Coronary artery (tissue), 2 donors: ENCODE measurements around the gene RBMS1.

Source experiments
- DNase-seq: peaks from one replicate; pipeline ENCODE4 v3.0.0-alpha.2; 2017; ENCODE audit warnings: low spot score
- H3K27ac ChIP-seq, 2 donors: fragments of 200-600 bp; sonication (generic); one replicate each; pipeline ENCODE4 v1.5.1; 2016 to 2019
- H3K4me3 ChIP-seq: fragments of 200-600 bp; sonication (generic); 2 replicates; pipeline ENCODE4 v1.5.1; 2016; ENCODE audit warnings: mild to moderate bottlenecking, moderate library complexity
- TF ChIP-seq, protein P1 (sequence below): fragments of 200-600 bp; sonication (generic); IDR thresholded peaks from one replicate; pipeline ENCODE4 v1.5.1; 2019; ENCODE audit warnings: antibody characterized with exemption

The RBMS1 gene

DNA sequence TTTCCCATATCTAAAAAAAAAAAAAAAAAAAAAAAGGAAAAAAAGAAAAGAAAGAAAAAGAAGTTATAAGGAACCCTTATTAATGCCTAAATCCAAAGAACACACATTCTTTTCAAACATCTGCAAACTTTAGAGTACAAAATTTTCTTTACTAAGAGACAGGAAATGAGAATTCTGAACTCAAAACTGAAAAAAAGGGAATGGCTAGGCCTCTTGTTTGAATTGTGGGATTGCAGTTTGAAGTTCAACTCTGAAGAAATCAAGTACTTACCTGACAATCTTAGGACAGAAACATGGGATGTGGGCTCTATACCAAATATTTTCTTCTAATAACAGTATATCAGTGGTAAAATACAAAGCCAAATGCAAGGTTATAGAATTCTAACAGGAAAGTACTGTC is 175.4 kb downstream of the RBMS1 start:
- no peak overlapping the region for H3K27ac ChIP-seq

DNA sequence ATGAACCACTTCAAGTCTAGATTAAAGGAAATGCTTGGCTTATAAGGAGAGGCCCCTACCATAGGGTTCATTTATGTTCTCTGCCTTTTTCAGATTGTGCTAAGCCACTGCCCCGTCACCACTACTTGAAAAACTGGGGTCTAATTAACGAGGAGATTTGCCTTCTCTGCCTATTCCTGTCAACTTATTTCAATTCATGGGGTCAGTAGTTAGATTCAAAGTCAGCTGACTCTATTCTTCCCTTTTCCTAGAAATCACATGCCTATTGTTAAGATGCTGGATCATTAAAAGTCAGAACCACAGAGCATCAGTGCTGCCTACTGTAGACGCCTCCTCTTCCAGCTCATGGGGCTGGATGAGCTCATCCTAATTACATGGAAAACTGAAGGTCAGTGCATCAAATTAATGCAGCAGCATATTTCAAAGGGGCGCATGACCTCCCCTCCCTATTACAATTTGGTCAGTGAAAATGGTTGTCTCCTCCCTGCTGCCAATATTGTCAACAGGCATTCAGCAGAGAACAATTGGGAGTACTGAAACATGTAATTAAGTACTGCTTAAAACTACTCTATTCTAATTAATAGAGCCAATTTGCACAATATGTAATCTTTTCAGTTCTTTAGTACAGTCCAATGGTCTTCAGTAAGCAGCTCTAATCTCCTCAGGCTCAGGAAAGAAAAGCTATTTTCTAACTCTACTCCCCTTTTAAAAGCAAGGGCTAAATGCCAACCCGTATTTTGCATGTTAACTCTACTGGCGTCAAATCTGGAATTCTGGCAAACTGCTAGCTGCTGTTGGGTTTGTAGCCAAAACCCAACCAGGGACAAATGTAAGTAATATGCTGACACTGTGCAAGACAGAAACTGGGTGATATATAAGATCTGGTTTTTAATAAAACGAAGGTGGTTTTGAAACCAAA is 176.2 kb downstream of the RBMS1 start:
- no peak for DNase-seq
- no peak overlapping the region for H3K4me3 ChIP-seq
- H3K27ac ChIP-seq, result peak overlapping the region in 1 of 2 donors; percentile 50
- TF ChIP-seq, protein P1, sequence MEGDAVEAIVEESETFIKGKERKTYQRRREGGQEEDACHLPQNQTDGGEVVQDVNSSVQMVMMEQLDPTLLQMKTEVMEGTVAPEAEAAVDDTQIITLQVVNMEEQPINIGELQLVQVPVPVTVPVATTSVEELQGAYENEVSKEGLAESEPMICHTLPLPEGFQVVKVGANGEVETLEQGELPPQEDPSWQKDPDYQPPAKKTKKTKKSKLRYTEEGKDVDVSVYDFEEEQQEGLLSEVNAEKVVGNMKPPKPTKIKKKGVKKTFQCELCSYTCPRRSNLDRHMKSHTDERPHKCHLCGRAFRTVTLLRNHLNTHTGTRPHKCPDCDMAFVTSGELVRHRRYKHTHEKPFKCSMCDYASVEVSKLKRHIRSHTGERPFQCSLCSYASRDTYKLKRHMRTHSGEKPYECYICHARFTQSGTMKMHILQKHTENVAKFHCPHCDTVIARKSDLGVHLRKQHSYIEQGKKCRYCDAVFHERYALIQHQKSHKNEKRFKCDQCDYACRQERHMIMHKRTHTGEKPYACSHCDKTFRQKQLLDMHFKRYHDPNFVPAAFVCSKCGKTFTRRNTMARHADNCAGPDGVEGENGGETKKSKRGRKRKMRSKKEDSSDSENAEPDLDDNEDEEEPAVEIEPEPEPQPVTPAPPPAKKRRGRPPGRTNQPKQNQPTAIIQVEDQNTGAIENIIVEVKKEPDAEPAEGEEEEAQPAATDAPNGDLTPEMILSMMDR, result no peak

More for the DNA sequence above, 175.4 kb downstream of the RBMS1 start:
- no peak overlapping the region for H3K4me3 ChIP-seq
- no peak for DNase-seq
- TF ChIP-seq, protein P1, result no peak

DNA sequence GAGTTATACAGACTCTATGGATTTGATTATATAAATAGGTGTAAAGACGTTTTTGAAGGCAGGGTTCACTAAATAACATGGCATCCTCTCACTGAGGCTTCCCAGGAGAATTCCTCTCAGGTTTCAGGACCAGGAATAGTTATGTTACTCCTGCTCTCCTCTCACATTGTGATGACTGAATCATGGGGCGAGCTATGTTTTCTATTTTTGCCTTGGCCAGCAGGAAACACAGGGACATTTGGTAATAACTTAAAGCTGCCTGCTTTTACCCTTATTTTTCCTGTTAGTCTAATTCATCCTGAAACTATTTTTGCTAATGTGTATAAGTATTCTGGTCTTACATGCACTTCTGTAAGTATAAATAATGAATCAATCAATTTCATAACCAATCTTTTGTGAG is 178.3 kb downstream of the RBMS1 start:
- Histone ChIP-seq H3K4me3 (no peak overlapping the region), H3K27ac (no peak overlapping the region)
- TF ChIP-seq, protein P1, result no peak
- DNase-seq, result no peak

DNA sequence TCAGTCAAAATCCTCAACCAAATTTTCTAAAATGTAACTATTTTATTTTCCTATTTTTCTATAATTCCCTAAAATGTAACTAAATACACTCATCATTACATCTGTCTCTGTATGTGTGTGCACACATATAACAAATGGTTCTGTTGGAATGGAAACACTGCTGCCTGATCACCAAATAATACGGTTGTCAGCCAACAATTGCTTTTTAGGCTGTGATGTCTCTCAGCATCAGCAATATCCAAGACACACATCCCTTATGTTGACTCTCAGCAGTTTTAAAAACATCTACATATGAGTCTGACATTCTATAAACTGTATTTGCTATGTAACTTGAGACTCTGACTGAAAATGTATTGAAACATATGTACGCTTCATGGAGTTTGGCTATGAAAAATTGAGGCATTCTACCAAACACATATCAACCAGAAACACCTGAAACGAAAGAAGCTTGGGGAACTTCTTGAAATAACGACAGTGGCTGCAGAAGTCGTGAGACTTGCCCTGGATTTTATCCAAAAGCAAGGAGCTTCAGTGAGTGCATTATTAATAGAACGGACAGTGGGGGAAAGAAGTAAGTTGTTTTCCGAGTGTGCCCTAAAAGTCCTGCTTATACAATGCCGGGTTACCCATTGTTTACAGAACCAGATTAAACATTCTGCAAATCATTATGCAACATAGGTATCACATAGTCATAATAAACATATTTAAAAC is 183.3 kb downstream of the RBMS1 start:
- TF ChIP-seq, protein P1, result no peak
- Histone ChIP-seq H3K4me3 (no peak overlapping the region), H3K27ac (no peak overlapping the region)
- DNase-seq, result no peak

DNA sequence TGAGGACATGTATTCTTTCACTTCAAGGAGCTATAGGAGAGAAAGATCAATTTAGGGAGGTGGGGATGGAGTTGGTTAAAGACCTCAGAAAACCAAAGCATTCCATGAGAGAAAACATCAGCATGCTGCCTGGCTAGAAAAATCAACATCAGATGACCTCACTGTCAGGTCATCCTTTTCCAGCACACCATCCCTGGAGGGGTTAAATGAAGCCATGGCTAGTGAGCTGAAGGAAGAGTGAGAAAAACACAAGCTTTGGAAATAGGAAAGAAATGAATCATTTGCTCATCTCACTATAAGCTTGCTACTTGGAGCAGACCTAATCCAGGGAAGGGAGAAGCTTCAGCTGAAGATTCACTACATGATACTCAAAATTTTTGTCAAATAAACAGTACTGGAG is 184.0 kb downstream of the RBMS1 start:
- H3K27ac ChIP-seq, result peak overlapping the region in 1 of 2 donors; percentile 3

DNA sequence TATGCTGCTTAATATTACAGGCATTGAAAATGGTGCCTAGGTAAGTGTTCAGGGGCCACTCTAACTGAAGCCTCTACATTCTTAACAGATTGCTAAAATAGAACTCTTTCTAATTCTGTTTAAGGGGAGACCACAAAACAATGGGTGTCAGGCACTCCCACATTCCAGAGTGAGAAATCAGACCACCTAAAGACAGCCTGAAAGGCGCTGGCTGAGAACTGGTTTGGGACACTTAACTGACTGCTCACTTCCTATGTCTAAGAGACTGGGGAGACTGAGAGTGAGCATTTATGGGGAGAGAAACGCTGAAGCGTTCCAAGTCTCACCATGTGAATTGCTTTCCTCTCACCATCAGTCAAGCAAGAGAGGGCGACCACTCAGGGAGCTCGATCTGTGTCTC is 184.7 kb downstream of the RBMS1 start:
- Histone ChIP-seq H3K27ac (no peak overlapping the region), H3K4me3 (no peak overlapping the region)
- no peak for DNase-seq
- TF ChIP-seq, protein P1, result no peak

More for the DNA sequence above, 184.0 kb downstream of the RBMS1 start:
- no peak overlapping the region for H3K4me3 ChIP-seq
- DNase-seq, result no peak
- TF ChIP-seq, protein P1, result no peak
